Vagina (tissue), 2 donors: ENCODE data around the gene RBM33. TPM values are rescaled to one million over a fixed set of nuclear protein-coding genes. Genes with fewer than 3 reads are reported as not detected.

Source experiments
- DNase-seq, 2 donors: peaks; one replicate each; pipeline ENCODE4 v3.0.0-alpha.2; 2017; ENCODE audit errors: extremely low spot score in 2 of 2
- H3K27ac ChIP-seq: fragments of 200-600 bp; sonication (generic); one replicate; pipeline ENCODE4 v1.5.1; 2019
- H3K27me3 ChIP-seq: fragments of 200-600 bp; sonication (generic); one replicate; pipeline ENCODE4 v1.5.1; 2019
- H3K36me3 ChIP-seq, 2 donors: fragments of 200-600 bp; sonication (generic); one replicate each; pipeline ENCODE4 v1.5.1; 2017 to 2019
- H3K4me1 ChIP-seq: fragments of 200-600 bp; sonication (generic); one replicate; pipeline ENCODE4 v1.5.1; 2019
- H3K4me3 ChIP-seq, 2 donors: fragments of 200-600 bp; sonication (generic); 1 replicate in 1 of 2; 2 replicates in 1 of 2; pipeline ENCODE4 v1.5.1; 2016 to 2019
- H3K9me3 ChIP-seq: fragments of 200-600 bp; sonication (generic); one replicate; pipeline ENCODE4 v1.5.1; 2019
- POLR2A ChIP-seq, 2 donors: fragments of 450-650 bp; IDR thresholded peaks; one replicate each; pipeline ENCODE4 v1.6.1; 2017; ENCODE audit warnings: antibody characterized with exemption in 2 of 2, mild to moderate bottlenecking in 2 of 2, moderate library complexity in 2 of 2
- POLR2AphosphoS5 ChIP-seq, 2 donors: sonication (generic); formaldehyde crosslinking; IDR thresholded peaks; one replicate each; pipeline ENCODE4 v1.9.0; 2017; ENCODE audit warnings: antibody characterized with exemption in 2 of 2, mild to moderate bottlenecking in 2 of 2, low read depth in 1 of 2; ENCODE audit not compliant: insufficient read depth in 1 of 2
- intact Hi-C: fragments of 100-400 bp; cut with DNase I; formaldehyde crosslinking; loops from one replicate; pipeline ENCODE4 v1.15.1; 2023
- total RNA-seq: library from RNA; depleted of rRNA; stranded (reverse); fragments of >200 nt; gene quantifications from one replicate; pipeline ENCODE4 v1.2.3, GENCODE V29; 2016
- TF ChIP-seq, protein P1 (sequence below), 3 experiments: fragments of 450-650 bp in 2 of 3; fragments of 200-600 bp in 1 of 3; sonication (generic) in 1 of 3; IDR thresholded peaks; one replicate each; pipeline ENCODE4 v1.5.1; 2017 to 2019; ENCODE audit warnings: antibody characterized with exemption in 3 of 3, mild to moderate bottlenecking in 2 of 3, moderate library complexity in 2 of 3

RBM33 gene
- total RNA-seq, 1 donor from 2014 or later: 63.8 TPM

DNA sequence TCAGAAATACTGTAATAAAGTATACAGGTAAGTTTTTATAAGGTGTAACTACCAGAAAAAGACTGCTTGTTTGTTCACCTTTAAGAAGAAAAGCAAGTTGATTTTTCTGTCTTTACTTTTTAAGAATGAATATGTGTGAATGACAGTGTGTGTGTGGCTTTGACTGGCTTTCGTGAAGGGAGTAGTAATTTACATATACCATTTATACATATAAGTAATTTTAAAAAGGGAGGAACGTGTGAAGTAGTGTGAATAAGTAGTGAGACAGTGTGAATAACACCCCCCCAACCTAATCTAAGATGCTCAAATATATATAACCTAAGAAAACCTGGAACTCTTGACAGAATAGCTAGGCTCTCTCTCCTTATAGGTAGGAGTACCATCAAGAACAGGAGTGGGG is 33.2 kb downstream of the RBM33 start:
- peaks cover 0 to 15% of the 10 kb centered on the region in 2 donors for H3K36me3 ChIP-seq
- no peaks in the 10 kb centered on the region for H3K4me1 ChIP-seq
- H3K4me3 ChIP-seq: no peak overlapping the region
- no peak for DNase-seq
- no peak overlapping the region for H3K27ac ChIP-seq
- TF ChIP-seq, protein P1, sequence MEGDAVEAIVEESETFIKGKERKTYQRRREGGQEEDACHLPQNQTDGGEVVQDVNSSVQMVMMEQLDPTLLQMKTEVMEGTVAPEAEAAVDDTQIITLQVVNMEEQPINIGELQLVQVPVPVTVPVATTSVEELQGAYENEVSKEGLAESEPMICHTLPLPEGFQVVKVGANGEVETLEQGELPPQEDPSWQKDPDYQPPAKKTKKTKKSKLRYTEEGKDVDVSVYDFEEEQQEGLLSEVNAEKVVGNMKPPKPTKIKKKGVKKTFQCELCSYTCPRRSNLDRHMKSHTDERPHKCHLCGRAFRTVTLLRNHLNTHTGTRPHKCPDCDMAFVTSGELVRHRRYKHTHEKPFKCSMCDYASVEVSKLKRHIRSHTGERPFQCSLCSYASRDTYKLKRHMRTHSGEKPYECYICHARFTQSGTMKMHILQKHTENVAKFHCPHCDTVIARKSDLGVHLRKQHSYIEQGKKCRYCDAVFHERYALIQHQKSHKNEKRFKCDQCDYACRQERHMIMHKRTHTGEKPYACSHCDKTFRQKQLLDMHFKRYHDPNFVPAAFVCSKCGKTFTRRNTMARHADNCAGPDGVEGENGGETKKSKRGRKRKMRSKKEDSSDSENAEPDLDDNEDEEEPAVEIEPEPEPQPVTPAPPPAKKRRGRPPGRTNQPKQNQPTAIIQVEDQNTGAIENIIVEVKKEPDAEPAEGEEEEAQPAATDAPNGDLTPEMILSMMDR (IDR thresholded peaks at IDR 0.05): no peak
- TF ChIP-seq POLR2A (IDR thresholded peaks at IDR 0.05): no peak
- intact Hi-C loops: no loop called here
- no peaks in the 10 kb centered on the region for H3K27me3 ChIP-seq
- H3K9me3 ChIP-seq: no peaks in the 10 kb centered on the region

DNA sequence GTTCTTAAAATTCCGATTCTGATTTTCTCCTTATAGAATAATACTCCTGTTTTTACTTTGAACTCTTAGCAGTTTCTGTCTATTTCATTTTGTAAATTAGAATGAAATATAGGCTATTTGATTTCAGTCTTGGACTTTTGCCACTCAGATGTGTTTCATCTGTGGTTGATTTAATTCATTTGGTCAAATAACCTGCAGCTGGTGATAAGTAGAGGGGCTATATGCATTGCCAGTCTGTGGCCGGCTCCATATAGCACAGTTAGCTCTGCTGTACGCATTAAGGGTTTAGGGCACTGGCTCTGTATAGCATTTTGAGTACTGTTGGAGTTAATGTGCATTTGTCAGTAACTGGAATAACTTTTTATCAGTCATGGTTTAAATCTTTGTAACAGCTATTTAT is 35.7 kb downstream of the RBM33 start:
- TF ChIP-seq, protein P1 (IDR thresholded peaks at IDR 0.05): no peak
- TF ChIP-seq POLR2AphosphoS5 (IDR thresholded peaks at IDR 0.05; ENCODE audit: insufficient read depth in 1 of 2, low read depth in 1 of 2): no peak
- TF ChIP-seq POLR2A (IDR thresholded peaks at IDR 0.05): no peak
- Histone ChIP-seq H3K4me1 (peaks cover 15% of the 10 kb centered on the region), H3K27me3 (no peaks in the 10 kb centered on the region), H3K9me3 (no peaks in the 10 kb centered on the region), H3K36me3 (peaks cover 0 to 15% of the 10 kb centered on the region in 2 donors), H3K27ac (no peak overlapping the region), H3K4me3 (no peak overlapping the region)
- intact Hi-C loops: no loop called here
- DNase-seq: no peak

DNA sequence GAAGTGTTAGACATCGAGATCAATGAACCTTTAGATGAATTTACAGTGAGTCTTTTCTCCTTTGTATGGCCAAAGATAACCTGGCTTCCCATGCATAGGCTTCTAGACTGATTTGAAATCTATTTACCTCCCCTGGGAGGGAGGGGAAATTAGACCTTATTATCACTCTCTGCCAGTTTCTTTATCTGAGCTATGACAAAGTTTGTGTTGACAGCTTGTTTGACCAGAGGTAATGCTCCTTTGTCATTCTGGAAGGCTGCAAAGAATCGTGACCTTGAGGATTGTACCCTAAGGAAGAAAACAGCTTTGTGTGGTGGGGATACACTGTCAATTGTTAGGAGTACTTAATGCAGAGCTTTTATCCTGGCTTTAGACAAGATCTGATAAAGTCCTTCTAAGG is 36.4 kb downstream of the RBM33 start:
- no peak for DNase-seq
- Histone ChIP-seq H3K4me1 (peaks cover 21% of the 10 kb centered on the region), H3K4me3 (no peak overlapping the region), H3K27me3 (no peaks in the 10 kb centered on the region), H3K36me3 (peaks cover 0 to 15% of the 10 kb centered on the region in 2 donors), H3K27ac (no peak overlapping the region), H3K9me3 (no peaks in the 10 kb centered on the region)
- intact Hi-C loops: no loop called here
- no peak for TF ChIP-seq POLR2AphosphoS5 (IDR thresholded peaks at IDR 0.05; ENCODE audit: insufficient read depth in 1 of 2, low read depth in 1 of 2)
- TF ChIP-seq, protein P1 (IDR thresholded peaks at IDR 0.05): no peak
- no peak for TF ChIP-seq POLR2A (IDR thresholded peaks at IDR 0.05)

DNA sequence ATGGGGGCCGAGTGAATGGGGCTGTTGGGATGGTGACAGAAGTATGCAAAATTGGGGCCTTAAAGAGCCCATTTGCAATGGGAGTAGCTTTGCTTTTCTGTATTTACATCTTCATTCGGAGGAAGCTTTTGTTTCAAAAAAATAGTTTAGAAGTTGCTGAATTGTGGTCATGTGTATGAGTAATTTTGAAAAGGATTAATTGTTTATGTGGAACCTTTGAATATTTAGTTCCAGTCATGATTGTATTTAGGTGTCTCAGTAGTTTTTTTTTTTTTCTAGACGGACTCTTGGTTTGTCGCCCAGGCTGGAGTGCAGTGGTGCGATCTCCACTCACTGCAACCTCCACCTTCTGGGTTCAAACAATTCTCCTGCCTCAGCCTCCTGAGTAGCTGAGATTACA is 37.2 kb downstream of the RBM33 start:
- H3K27ac ChIP-seq: no peak overlapping the region
- peaks cover 21% of the 10 kb centered on the region for H3K4me1 ChIP-seq
- no peak for DNase-seq
- H3K27me3 ChIP-seq: no peaks in the 10 kb centered on the region
- TF ChIP-seq POLR2AphosphoS5 (IDR thresholded peaks at IDR 0.05; ENCODE audit: insufficient read depth in 1 of 2, low read depth in 1 of 2) (no peak), POLR2A (IDR thresholded peaks at IDR 0.05) (no peak)
- TF ChIP-seq, protein P1 (IDR thresholded peaks at IDR 0.05): no peak
- H3K9me3 ChIP-seq: no peaks in the 10 kb centered on the region
- no peak overlapping the region for H3K4me3 ChIP-seq
- intact Hi-C loops: no loop called here
- peaks cover 0 to 15% of the 10 kb centered on the region in 2 donors for H3K36me3 ChIP-seq

DNA sequence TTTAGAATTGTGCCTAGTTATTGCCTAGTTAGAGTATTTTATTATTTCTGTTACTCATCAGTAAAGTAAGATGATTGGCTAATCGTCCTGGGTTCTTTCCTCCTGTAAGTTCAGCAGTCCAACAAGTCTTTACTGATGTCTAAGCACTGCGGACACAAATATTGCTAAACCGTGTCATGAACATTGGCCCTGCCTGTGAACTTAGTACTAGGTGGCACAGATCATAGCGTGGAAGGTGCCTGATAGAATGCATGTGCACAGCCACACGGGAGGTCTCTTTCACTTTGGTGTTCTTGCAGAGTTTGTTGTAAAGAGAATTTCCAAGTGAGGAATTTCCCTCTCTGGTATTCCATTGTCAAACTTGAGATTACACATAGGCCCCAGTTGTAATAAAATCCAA is 38.0 kb downstream of the RBM33 start:
- intact Hi-C loops: no loop called here
- DNase-seq: no peak
- Histone ChIP-seq H3K27ac (no peak overlapping the region), H3K9me3 (no peaks in the 10 kb centered on the region), H3K36me3 (peaks cover 0 to 15% of the 10 kb centered on the region in 2 donors), H3K4me1 (peaks cover 21% of the 10 kb centered on the region), H3K4me3 (no peak overlapping the region), H3K27me3 (no peaks in the 10 kb centered on the region)
- TF ChIP-seq POLR2AphosphoS5 (IDR thresholded peaks at IDR 0.05; ENCODE audit: insufficient read depth in 1 of 2, low read depth in 1 of 2) (no peak), POLR2A (IDR thresholded peaks at IDR 0.05) (no peak)
- TF ChIP-seq, protein P1 (IDR thresholded peaks at IDR 0.05): no peak
